Measurements from ENCODE around the gene ADGRG7. TPM values are rescaled to one million over a fixed set of nuclear protein-coding genes. Genes with fewer than 3 reads are reported as not detected.

The ADGRG7 gene
- total and polyA plus RNA-seq, 9 donors, result not detected

DNA sequence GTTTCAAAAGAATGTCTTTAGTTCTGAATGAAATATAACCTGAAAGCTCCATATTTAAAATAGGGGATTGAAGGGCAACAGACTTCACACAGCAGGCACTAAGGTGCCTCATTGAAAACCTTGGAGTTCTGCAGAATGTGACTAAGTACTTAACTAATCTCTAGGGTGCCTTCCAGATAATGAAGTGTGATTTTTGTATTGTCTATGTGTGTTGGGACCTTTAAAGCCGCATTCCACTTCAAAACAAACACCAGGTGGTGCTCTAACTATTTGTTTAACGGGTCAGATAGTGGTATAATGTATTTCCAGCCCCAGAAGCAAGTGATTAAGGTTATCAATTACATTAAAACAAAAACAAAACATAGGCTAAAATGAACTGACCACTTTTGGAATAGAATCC lies 127.9 kb downstream of the ADGRG7 start:
- Histone ChIP-seq H3K9me3 (no peaks in the 10 kb centered on the region), H3K4me1 (ENCODE audit: insufficient read depth) (no peaks in the 10 kb centered on the region), H3K27me3 (no peaks in the 10 kb centered on the region), H3K27ac (no peak overlapping the region), H3K36me3 (no peaks in the 10 kb centered on the region), H3K4me3 (no peak overlapping the region)
- intact Hi-C loops (cut with DNase I), result no loop called here
- WGBS, 3 donors, result 11 to 23% (median 15%) methylated on average over 2 of the region's 2 CpGs
- TF ChIP-seq POLR2A (IDR thresholded peaks at IDR 0.05), result no peak
- no peak for DNase-seq

DNA sequence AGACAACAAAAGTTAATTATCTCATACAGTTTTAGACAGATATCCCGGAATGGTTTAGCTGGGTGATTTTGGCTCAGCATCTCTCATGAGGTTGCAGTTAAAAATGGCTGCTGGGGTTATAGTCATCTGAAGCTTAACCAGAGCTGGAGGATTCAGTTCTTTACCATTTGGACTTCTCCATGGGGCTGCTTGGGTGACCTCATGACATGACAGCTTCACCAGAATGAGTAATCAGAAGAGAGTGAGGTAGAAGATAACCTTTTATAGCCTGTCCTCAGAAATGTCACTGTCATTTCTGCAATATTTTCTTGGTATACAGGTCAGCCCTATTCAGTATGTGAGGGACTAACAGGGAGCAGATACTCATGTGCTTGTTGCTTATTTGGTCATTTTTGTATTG lies 130.8 kb downstream of the ADGRG7 start:
- Histone ChIP-seq H3K4me3 (no peak overlapping the region), H3K27me3 (no peaks in the 10 kb centered on the region), H3K27ac (no peak overlapping the region), H3K36me3 (no peaks in the 10 kb centered on the region), H3K4me1 (ENCODE audit: insufficient read depth) (no peaks in the 10 kb centered on the region), H3K9me3 (no peaks in the 10 kb centered on the region)
- 86 to 93% (median 92%) methylated on average over 1 of the region's 1 CpG for WGBS, 3 donors
- intact Hi-C loops (cut with DNase I), result no loop called here
- TF ChIP-seq, protein P1, sequence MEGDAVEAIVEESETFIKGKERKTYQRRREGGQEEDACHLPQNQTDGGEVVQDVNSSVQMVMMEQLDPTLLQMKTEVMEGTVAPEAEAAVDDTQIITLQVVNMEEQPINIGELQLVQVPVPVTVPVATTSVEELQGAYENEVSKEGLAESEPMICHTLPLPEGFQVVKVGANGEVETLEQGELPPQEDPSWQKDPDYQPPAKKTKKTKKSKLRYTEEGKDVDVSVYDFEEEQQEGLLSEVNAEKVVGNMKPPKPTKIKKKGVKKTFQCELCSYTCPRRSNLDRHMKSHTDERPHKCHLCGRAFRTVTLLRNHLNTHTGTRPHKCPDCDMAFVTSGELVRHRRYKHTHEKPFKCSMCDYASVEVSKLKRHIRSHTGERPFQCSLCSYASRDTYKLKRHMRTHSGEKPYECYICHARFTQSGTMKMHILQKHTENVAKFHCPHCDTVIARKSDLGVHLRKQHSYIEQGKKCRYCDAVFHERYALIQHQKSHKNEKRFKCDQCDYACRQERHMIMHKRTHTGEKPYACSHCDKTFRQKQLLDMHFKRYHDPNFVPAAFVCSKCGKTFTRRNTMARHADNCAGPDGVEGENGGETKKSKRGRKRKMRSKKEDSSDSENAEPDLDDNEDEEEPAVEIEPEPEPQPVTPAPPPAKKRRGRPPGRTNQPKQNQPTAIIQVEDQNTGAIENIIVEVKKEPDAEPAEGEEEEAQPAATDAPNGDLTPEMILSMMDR (IDR thresholded peaks at IDR 0.05), result no peak
- no peak for TF ChIP-seq EP300 (IDR thresholded peaks at IDR 0.05)
- no peak for TF ChIP-seq POLR2A (IDR thresholded peaks at IDR 0.05)
- no peak for DNase-seq

DNA sequence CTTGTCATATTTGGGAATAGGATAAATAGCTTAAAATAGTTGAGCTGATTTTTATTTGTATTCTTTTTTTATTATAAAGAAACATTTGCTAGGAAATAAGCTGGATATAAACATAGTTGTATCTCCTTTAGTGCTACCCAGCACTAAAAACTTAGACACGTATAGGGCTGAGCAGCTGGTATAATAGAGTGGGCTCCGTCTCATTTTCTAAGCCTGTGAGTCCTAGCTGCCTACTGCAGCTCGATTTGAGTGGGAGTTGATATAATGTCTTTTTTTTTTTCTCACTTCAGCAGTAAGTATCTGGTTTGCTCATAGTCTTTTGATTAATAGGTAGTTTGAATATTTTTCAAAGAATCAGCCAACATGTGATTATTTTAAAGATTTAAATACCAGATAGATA lies 134.1 kb downstream of the ADGRG7 start:
- H3K36me3 ChIP-seq, result no peaks in the 10 kb centered on the region
- no peaks in the 10 kb centered on the region for H3K4me1 ChIP-seq (ENCODE audit: insufficient read depth)
- TF ChIP-seq, protein P1 (IDR thresholded peaks at IDR 0.05), result no peak
- no peak for TF ChIP-seq EP300 (IDR thresholded peaks at IDR 0.05)
- TF ChIP-seq POLR2A (IDR thresholded peaks at IDR 0.05), result no peak
- intact Hi-C loops (cut with DNase I), result no loop called here
- H3K27ac ChIP-seq, result no peak overlapping the region
- DNase-seq, result no peak
- H3K9me3 ChIP-seq, result no peaks in the 10 kb centered on the region
- WGBS, 3 donors, result 80 to 82% (median 80%) methylated on average over 3 of the region's 3 CpGs
- H3K4me3 ChIP-seq, result no peak overlapping the region
- no peaks in the 10 kb centered on the region for H3K27me3 ChIP-seq

DNA sequence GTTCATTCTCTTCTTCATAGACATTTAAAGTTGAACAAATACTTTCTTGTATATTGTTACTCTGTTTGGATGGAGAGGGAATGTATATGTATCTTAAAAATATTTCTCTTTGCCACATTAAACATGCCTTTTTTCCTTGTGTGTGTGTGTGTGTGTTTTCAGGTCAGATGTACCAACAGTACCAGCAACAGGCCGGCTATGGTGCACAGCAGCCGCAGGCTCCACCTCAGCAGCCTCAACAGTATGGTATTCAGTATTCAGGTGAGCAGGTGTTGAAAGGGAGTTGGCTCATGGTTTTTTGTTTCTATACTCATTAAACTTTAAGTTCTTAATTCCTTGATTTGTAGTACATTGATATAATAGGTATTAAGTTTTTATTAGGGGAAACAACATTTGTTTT lies 135.3 kb downstream of the ADGRG7 start:
- Histone ChIP-seq H3K36me3 (no peaks in the 10 kb centered on the region), H3K27me3 (no peaks in the 10 kb centered on the region), H3K4me1 (ENCODE audit: insufficient read depth) (no peaks in the 10 kb centered on the region), H3K9me3 (no peaks in the 10 kb centered on the region), H3K27ac (no peak overlapping the region), H3K4me3 (no peak overlapping the region)
- no peak for DNase-seq
- intact Hi-C loops (cut with DNase I), result no loop called here
- 92 to 96% (median 94%) methylated on average over 2 of the region's 2 CpGs for WGBS, 3 donors
- TF ChIP-seq EP300 (IDR thresholded peaks at IDR 0.05) (no peak), POLR2A (IDR thresholded peaks at IDR 0.05) (no peak)
- TF ChIP-seq, protein P1 (IDR thresholded peaks at IDR 0.05), result no peak

Small RNA genes within 50 kb of the gene (small RNA-seq; reads per million reads assigned to genes)
- not detected for gene RF00322

Other genes starting within 250 kb of the ADGRG7 start
- 10 to 100 TPM; 29.9 to 46.6 (median 37.3) TPM for gene TOMM70, start 208.5 kb upstream of the ADGRG7 start, total RNA-seq
- gene TOMM70, start 208.5 kb upstream of the ADGRG7 start, polyA plus RNA-seq, result 10 to 100 TPM; 24.7 to 53.6 TPM
- gene LNP1, start 208.1 kb upstream of the ADGRG7 start, total RNA-seq, result 1 to 10 TPM; 2.6 to 5.3 (median 4.4) TPM
- gene LNP1, start 208.1 kb upstream of the ADGRG7 start, polyA plus RNA-seq, result 1 to 10 TPM; 2.4 to 7.9 TPM
- 10 to 100 TPM in 2 of 7 donors, 1 to 10 TPM in 5; 6.1 to 21.5 (median 9.0) TPM for gene TMEM45A, start 117.0 kb upstream of the ADGRG7 start, total RNA-seq
- 10 to 100 TPM; 11.8 to 72.0 TPM for gene TMEM45A, start 117.0 kb upstream of the ADGRG7 start, polyA plus RNA-seq
- 10 to 100 TPM; 38.5 to 69.5 (median 64.7) TPM for gene TFG, start 99.9 kb downstream of the ADGRG7 start, total RNA-seq
- gene TFG, start 99.9 kb downstream of the ADGRG7 start, polyA plus RNA-seq, result 100 to 1,000 TPM in 1 of 2 donors, 10 to 100 TPM in 1; 45.4 to 114 TPM